ENCODE results near the gene RNASET2.

The RNASET2 gene

GRCh38 chr6:166987930-166988329, 31.6 kb upstream of the RNASET2 start:
- H3K4me3 ChIP-seq (ENCODE audit: low read depth, low read length), result no peak overlapping the region
- no peak for TF ChIP-seq CTCF (IDR thresholded peaks at IDR 0.05; ENCODE audit: insufficient read depth, low read depth, low read length, missing control alignments)
- no peak for DNase-seq (ENCODE audit: low read depth)

- TF ChIP-seq CTCF (IDR thresholded peaks at IDR 0.05; ENCODE audit: insufficient read depth, low read depth, low read length, missing control alignments), result no peak
- H3K4me3 ChIP-seq (ENCODE audit: low read depth, low read length), result no peak overlapping the region
- DNase-seq (ENCODE audit: low read depth), result no peak
These were observed 31.1 kb upstream of the RNASET2 start for GRCh38 chr6:166987448-166987847.

- no peak overlapping the region for H3K4me3 ChIP-seq (ENCODE audit: low read depth, low read length)
- no peak for DNase-seq (ENCODE audit: low read depth)
- TF ChIP-seq CTCF (IDR thresholded peaks at IDR 0.05; ENCODE audit: insufficient read depth, low read depth, low read length, missing control alignments), result no peak
These were observed 24.4 kb upstream of the RNASET2 start for GRCh38 chr6:166980738-166981137.

GRCh38 chr6:166977621-166978525, 21.5 kb upstream of the RNASET2 start:
- no peak for DNase-seq (ENCODE audit: low read depth)
- no peak overlapping the region for H3K4me3 ChIP-seq (ENCODE audit: low read depth, low read length)
- TF ChIP-seq CTCF (IDR thresholded peaks at IDR 0.05; ENCODE audit: insufficient read depth, low read depth, low read length, missing control alignments), result no peak

GRCh38 chr6:166976636-166977035, 20.3 kb upstream of the RNASET2 start:
- no peak for DNase-seq (ENCODE audit: low read depth)
- TF ChIP-seq CTCF (IDR thresholded peaks at IDR 0.05; ENCODE audit: insufficient read depth, low read depth, low read length, missing control alignments), result no peak

GRCh38 chr6:166972101-166972500, 15.8 kb upstream of the RNASET2 start:
- TF ChIP-seq CTCF (IDR thresholded peaks at IDR 0.05; ENCODE audit: insufficient read depth, low read depth, low read length, missing control alignments), result no peak
- H3K4me3 ChIP-seq (ENCODE audit: low read depth, low read length), result no peak overlapping the region
- DNase-seq (ENCODE audit: low read depth), result no peak

More at GRCh38 chr6:166976636-166977035, 20.3 kb upstream of the RNASET2 start:
- no peak overlapping the region for H3K4me3 ChIP-seq (ENCODE audit: low read depth, low read length)

Measured in GM12865 (cell line).